ENCODE data around the gene ADAM22. TPM values are rescaled to one million over a fixed set of nuclear protein-coding genes. Genes with fewer than 3 reads are reported as not detected.

ADAM22 gene
- total RNA-seq, 1 experiment from 2014 or later = 10.1 TPM

DNA sequence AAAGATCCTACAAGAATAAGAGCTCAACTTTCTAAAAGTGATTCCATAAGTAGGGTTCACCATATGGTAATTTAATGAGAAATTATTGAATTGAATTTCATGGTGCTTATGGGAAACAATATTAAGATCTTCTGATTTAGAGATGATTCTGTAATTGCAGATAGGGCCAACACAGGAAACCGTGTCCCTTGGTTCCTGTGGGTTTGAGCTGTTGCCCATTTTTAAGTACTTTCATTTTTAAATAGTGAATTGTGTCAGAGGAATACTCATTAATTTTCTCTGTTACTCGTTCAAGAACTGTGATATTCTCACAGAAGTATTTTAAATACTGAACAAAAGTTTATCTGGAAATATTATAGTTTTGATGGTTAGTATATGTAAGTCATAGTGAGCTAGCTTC is 156.6 kb downstream of the ADAM22 start:
- POLR2A ChIA-PET = no interaction called here

DNA sequence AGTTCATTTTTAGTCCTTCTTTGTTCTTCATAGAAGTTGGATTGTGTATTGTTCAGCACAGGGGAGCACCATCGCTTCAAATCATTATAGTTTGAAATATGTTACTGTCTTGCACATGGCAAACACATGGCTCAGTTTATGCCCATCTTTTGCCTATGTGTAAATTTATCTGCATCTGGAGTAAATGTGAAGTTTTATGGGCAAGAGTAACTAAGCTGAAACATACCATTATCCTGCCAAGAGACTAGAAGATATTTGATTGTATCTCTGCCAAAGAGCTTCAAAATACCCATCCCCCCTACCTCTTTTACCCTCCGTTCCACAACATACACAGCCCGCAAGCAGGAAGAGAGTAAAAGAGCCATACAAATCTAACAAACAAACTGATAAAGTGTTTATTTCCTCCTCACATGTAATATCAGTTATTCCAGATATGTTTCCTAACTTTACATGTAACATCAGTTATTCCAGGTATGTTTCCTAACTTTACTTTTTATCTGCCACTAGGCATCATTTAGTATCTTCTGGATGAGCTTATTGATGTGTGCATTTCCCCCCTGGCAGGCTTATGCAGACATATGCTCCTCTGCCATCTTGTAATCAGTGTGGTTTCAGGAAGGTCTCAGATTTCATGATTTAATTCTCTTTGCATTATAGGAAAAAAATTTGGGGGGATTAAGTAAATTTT is 158.1 kb downstream of the ADAM22 start:
- H3K9me3 Mint-ChIP-seq (ENCODE audit: unreplicated experiment) = no peaks in the 10 kb centered on the region
- intact Hi-C loops (cut with micrococcal nuclease; ENCODE audit: unreplicated experiment) = no loop called here
- Histone ChIP-seq H3K36me3 (ENCODE audit: control insufficient read depth, insufficient read depth, low read length) (no peaks in the 10 kb centered on the region), H3K4me3 (ENCODE audit: low read depth, low read length) (no peak overlapping the region), H3K9me3 (no peaks in the 10 kb centered on the region), H3K4me1 (no peaks in the 10 kb centered on the region), H3K27me3 (replicated peaks; ENCODE audit: control insufficient read depth, insufficient read depth, low read length) (no peaks in the 10 kb centered on the region)
- H3K4me3 Mint-ChIP-seq (ENCODE audit: unreplicated experiment) = no peak overlapping the region
- TF ChIP-seq, protein P1, sequence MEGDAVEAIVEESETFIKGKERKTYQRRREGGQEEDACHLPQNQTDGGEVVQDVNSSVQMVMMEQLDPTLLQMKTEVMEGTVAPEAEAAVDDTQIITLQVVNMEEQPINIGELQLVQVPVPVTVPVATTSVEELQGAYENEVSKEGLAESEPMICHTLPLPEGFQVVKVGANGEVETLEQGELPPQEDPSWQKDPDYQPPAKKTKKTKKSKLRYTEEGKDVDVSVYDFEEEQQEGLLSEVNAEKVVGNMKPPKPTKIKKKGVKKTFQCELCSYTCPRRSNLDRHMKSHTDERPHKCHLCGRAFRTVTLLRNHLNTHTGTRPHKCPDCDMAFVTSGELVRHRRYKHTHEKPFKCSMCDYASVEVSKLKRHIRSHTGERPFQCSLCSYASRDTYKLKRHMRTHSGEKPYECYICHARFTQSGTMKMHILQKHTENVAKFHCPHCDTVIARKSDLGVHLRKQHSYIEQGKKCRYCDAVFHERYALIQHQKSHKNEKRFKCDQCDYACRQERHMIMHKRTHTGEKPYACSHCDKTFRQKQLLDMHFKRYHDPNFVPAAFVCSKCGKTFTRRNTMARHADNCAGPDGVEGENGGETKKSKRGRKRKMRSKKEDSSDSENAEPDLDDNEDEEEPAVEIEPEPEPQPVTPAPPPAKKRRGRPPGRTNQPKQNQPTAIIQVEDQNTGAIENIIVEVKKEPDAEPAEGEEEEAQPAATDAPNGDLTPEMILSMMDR (IDR thresholded peaks at IDR 0.05; ENCODE audit: insufficient read depth in 1 of 2, low read depth in 1 of 2, low read length in 1 of 2, severe bottlenecking in 1 of 2, unreplicated experiment in 1 of 2) = no peak
- DNase-seq = no peak
- no peaks in the 10 kb centered on the region for H3K4me1 Mint-ChIP-seq (ENCODE audit: low read depth, unreplicated experiment)
- no peaks in the 10 kb centered on the region for H3K36me3 Mint-ChIP-seq (ENCODE audit: insufficient read depth, unreplicated experiment)
- no TSS peak for BruUV-seq (replicated peaks)
- H3K27me3 Mint-ChIP-seq (ENCODE audit: insufficient read depth, unreplicated experiment) = no peaks in the 10 kb centered on the region
- ChIA-PET POLR2A (no interaction called here), CTCF (no interaction called here)
- no peak overlapping the region for H3K27ac Mint-ChIP-seq (ENCODE audit: unreplicated experiment)

More for the DNA sequence above, 156.6 kb downstream of the ADAM22 start:
- no peaks in the 10 kb centered on the region for H3K27me3 Mint-ChIP-seq (ENCODE audit: insufficient read depth, unreplicated experiment)
- H3K9me3 ChIP-seq = no peaks in the 10 kb centered on the region
- no TSS peak for BruUV-seq (replicated peaks)
- no peaks in the 10 kb centered on the region for H3K36me3 Mint-ChIP-seq (ENCODE audit: insufficient read depth, unreplicated experiment)
- no peaks in the 10 kb centered on the region for H3K9me3 Mint-ChIP-seq (ENCODE audit: unreplicated experiment)
- intact Hi-C loops (cut with micrococcal nuclease; ENCODE audit: unreplicated experiment) = no loop called here
- H3K4me3 Mint-ChIP-seq (ENCODE audit: unreplicated experiment) = no peak overlapping the region
- no peaks in the 10 kb centered on the region for H3K36me3 ChIP-seq (ENCODE audit: control insufficient read depth, insufficient read depth, low read length)
- H3K27ac Mint-ChIP-seq (ENCODE audit: unreplicated experiment) = no peak overlapping the region
- no peak overlapping the region for H3K4me3 ChIP-seq (ENCODE audit: low read depth, low read length)
- no peak for DNase-seq
- H3K4me1 ChIP-seq = no peaks in the 10 kb centered on the region
- TF ChIP-seq, protein P1 (IDR thresholded peaks at IDR 0.05; ENCODE audit: insufficient read depth in 1 of 2, low read depth in 1 of 2, low read length in 1 of 2, severe bottlenecking in 1 of 2, unreplicated experiment in 1 of 2) = no peak
- CTCF ChIA-PET = no interaction called here
- H3K27me3 ChIP-seq (replicated peaks; ENCODE audit: control insufficient read depth, insufficient read depth, low read length) = no peaks in the 10 kb centered on the region
- no peaks in the 10 kb centered on the region for H3K4me1 Mint-ChIP-seq (ENCODE audit: low read depth, unreplicated experiment)

DNA sequence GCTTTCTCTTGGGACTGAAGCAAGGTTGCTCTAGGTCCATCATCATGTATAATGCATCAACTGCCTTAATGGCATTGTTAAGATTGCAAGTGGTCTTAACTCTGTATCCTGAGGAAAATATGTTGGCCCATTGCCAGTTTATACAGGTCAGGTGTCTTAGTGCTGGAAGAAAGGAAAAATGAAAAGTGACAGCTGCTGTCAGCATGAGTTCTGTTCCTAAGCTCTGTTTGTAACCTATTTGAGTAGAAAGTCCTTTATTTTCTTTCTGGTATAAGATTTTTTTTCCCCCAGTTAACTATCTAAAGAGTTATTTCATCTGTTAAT is 158.6 kb downstream of the ADAM22 start:
- Histone ChIP-seq H3K9me3 (no peaks in the 10 kb centered on the region), H3K4me3 (ENCODE audit: low read depth, low read length) (no peak overlapping the region), H3K4me1 (no peaks in the 10 kb centered on the region), H3K36me3 (ENCODE audit: control insufficient read depth, insufficient read depth, low read length) (no peaks in the 10 kb centered on the region), H3K27me3 (replicated peaks; ENCODE audit: control insufficient read depth, insufficient read depth, low read length) (no peaks in the 10 kb centered on the region)
- TF ChIP-seq, protein P1 (IDR thresholded peaks at IDR 0.05; ENCODE audit: insufficient read depth in 1 of 2, low read depth in 1 of 2, low read length in 1 of 2, severe bottlenecking in 1 of 2, unreplicated experiment in 1 of 2) = no peak
- no peak overlapping the region for H3K27ac Mint-ChIP-seq (ENCODE audit: unreplicated experiment)
- H3K4me1 Mint-ChIP-seq (ENCODE audit: low read depth, unreplicated experiment) = no peaks in the 10 kb centered on the region
- no peaks in the 10 kb centered on the region for H3K36me3 Mint-ChIP-seq (ENCODE audit: insufficient read depth, unreplicated experiment)
- ChIA-PET CTCF (no interaction called here), POLR2A (no interaction called here)
- no peak overlapping the region for H3K4me3 Mint-ChIP-seq (ENCODE audit: unreplicated experiment)
- DNase-seq = no peak
- no peaks in the 10 kb centered on the region for H3K9me3 Mint-ChIP-seq (ENCODE audit: unreplicated experiment)
- BruUV-seq (replicated peaks) = no TSS peak
- no peaks in the 10 kb centered on the region for H3K27me3 Mint-ChIP-seq (ENCODE audit: insufficient read depth, unreplicated experiment)
- intact Hi-C loops (cut with micrococcal nuclease; ENCODE audit: unreplicated experiment) = no loop called here

Data from Caco-2 (cell line).